Fibroblast of pulmonary artery (primary cell): ENCODE data around the gene TRMT1.

Source experiments
- DNase-seq: peaks from one replicate; pipeline ENCODE4 v3.0.0-alpha.2; 2010; ENCODE audit warnings: low read depth
- H3K4me3 ChIP-seq: replicated peaks from 2 replicates; pipeline ENCODE4 v1.5.1; 2011; ENCODE audit warnings: low read depth, mild to moderate bottlenecking, control low read depth, low read length, moderate library complexity
- CTCF ChIP-seq: IDR thresholded peaks from 2 replicates; pipeline ENCODE4 v1.5.1; 2011; ENCODE audit warnings: mild to moderate bottlenecking, control low read depth, low read length, inconsistent platforms; ENCODE audit errors: missing control alignments

Gene TRMT1

GRCh38 chr19:13089857-13090507 is 26.6 kb downstream of the TRMT1 start:
- no peak overlapping the region for H3K4me3 ChIP-seq
- no peak for DNase-seq
- TF ChIP-seq CTCF, result no peak

- DNase-seq, result no peak
- no peak overlapping the region for H3K4me3 ChIP-seq
Observed at GRCh38 chr19:13089139-13089856, 27.2 kb downstream of the TRMT1 start.

GRCh38 chr19:13087795-13088537 is 28.6 kb downstream of the TRMT1 start:
- DNase-seq, result no peak
- no peak for TF ChIP-seq CTCF
- H3K4me3 ChIP-seq, result no peak overlapping the region

More at GRCh38 chr19:13089139-13089856, 27.2 kb downstream of the TRMT1 start:
- TF ChIP-seq CTCF, result peak; percentile 28

- TF ChIP-seq CTCF, result no peak
- H3K4me3 ChIP-seq, result no peak overlapping the region
- DNase-seq, result no peak
Observed at GRCh38 chr19:13087295-13087694, 29.2 kb downstream of the TRMT1 start.

GRCh38 chr19:13086341-13086740 is 30.2 kb downstream of the TRMT1 start:
- DNase-seq, result no peak
- no peak overlapping the region for H3K4me3 ChIP-seq
- no peak for TF ChIP-seq CTCF

GRCh38 chr19:13085666-13086065 is 30.9 kb downstream of the TRMT1 start:
- no peak for DNase-seq
- no peak for TF ChIP-seq CTCF
- H3K4me3 ChIP-seq, result no peak overlapping the region
